Brain pericyte (primary cell): ENCODE data around the gene ITM2B.
"Not testable (repeated sequence)": the region's sequence is repeated elsewhere in the genome, so short reads cannot be mapped to it uniquely, and the experiment has no call there.

ENCODE experiments used
- DNase-seq: peaks from one replicate; pipeline ENCODE4 v3.0.0-alpha.2; 2012; ENCODE audit warnings: low read depth, low spot score

Gene ITM2B

GRCh38 chr13:48224701-48225100 is 8.3 kb upstream of the ITM2B start:
- no peak for DNase-seq

GRCh38 chr13:48230541-48230940 is 2.5 kb upstream of the ITM2B start:
- no peak for DNase-seq

DNA sequence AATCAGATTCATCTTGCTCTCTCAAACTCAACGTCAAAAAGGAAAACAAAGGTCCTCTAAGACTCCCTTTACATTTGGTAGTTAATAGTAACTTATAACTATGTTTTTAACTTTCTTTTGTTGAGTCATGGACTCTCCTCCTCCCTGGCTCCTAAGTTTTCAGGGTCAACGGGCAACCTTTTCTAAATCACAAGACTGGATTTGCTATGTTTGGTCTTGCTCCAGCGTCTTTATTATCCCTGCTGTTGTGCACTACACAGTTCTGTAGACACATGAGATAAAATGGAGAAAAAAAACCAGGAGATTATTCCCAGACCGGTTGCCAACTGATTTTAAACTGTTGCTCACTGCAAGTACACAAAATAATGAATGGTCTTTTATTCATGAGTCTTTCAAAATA is 1.9 kb upstream of the ITM2B start:
- DNase-seq, result peak; percentile 49

- no peak for DNase-seq
These were observed 1.1 kb upstream of the ITM2B start for GRCh38 chr13:48231933-48232332.

- DNase-seq, result no peak
These were observed 473 bp upstream of the ITM2B start for GRCh38 chr13:48232420-48233045.

DNA sequence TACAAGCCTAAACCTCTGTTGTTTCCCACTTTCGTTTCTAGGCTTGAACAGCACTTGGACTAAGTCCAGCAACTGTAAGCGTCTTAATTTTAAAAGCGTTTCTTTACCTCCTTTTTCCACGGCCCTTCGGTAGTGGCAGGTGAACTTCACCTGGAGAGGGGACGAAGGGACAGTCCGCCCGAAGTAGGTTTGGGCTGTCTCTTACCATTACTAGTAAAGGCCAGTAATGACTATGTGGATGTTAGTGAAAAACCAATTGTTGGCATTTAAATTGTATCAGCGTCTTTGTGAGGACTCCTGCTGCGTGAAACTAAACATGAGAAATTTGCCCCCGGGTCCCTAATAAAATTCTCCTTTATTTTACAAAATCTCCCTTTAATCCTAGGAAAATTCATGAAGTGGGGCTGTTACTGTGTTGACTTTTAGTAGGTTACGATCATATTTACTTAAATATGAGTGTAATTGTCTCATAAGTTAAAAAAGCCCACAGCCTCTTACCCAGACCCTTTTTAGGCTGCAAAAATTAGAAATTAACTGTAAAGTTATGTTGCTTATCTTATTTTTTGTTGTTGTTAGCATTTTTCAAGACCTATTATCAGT is 983 bp downstream of the ITM2B start:
- no peak for DNase-seq

DNA sequence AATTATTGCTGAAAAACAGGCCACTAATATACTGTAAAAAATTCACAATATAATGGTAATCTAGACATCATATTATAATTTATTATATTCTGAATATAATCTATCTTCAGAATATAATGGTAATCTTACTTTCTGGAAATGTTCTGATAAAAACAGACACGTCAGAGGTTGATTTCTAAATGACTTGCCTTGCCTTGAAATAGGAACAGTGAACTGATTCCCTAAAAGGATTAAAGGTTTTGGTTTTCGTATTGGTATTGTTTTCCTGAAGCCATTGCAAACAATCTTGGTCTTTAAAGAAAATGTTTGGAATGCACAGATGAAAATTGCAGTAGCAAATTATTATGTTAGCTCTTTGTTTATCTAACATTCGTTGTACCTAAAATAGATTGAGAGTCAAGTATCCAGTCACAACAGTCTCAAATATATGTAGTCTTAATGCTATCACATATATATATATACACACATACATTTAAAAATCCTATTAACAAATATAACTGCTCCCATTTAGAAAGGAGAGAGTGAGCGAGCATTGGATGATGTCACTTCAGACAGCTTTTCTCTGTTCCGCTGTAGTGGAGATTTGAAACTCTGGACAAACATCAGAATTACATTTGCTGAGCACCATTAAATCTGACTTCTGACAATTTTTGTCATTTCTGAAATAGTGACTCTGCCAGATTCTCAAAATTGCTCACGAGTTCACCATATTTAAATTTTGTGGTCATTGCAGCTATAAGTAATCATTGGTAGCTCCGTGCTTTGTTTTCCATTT is 1.7 kb downstream of the ITM2B start:
- no peak for DNase-seq

DNA sequence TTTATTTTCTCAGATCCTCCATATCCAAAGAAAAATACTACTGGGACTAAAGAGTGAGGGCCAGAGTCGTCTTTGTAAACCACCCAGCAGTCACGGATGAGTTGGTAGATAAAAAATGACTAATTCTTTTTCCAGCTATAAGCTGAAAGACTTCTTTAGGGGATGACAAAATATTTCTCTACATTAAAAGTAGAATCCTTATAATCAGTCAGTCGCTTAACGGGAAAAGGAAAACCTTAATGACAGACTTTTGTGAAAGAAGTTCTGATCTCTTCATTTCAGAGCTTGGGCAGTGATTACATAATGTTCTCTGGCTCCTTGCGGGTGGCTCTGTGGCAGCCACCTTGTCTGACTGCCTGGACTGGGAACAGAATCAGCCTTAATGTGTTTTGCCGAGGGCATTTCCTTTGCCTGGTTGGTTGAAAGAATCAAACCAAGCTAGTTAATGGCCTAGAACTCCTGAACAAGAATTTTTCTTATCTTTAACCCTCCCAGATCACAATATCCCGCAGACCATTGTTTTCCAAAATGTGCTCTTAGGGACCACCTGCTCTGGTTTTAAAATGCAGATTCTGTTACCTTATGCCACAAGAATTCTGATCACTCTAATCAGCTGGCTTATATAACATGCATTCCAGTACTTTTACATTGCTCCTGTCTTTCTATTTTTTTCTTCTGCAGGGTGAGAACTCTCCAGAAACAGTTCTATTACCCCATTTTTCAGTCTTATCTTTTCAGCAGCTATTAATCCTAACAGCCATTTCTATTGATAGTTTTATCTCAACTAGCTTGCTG is 2.5 kb downstream of the ITM2B start:
- no peak for DNase-seq

DNA sequence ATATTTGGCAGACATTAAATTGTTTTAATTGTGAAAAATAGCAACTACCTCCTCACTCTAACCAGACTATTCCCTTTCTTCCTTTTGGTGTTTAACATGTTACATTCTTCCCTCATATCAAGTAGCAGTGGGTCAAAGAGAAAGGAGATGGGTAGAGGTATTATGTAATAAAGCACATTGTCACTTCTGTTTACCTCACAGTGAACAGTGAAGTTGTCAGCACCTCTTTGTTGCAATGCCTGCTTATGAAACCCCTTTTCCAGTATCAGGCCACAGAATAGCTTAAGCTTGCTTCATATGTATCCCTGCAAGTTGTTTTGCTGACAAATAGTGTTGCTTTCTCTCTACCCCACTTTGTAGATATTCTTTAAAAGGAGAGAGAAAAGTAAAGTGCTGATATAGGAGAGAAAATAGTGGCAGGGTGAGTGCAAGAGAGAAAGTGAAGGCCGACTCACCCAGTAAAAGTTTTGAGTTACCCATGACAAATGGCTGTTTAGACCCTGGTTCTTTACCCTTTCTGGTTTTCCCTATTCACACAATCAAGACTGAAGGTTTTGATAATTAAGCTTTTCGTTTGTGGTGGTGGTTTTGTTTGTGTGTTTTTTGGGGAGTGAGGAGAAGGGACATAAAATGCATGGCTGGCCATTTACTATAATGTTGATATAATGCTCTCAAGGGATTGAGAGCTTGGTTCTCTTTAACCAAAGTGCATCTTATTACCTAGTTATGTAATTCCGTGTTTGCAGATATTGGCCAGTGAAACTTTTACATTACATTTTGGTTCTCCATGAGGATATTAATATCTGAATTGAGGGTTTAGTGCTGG is 3.7 kb downstream of the ITM2B start:
- no peak for DNase-seq

GRCh38 chr13:48239369-48239768 is 6.4 kb downstream of the ITM2B start:
- DNase-seq, result not testable (repeated sequence)

- DNase-seq, result no peak
These were observed 8.6 kb downstream of the ITM2B start for GRCh38 chr13:48241651-48242050.

DNA sequence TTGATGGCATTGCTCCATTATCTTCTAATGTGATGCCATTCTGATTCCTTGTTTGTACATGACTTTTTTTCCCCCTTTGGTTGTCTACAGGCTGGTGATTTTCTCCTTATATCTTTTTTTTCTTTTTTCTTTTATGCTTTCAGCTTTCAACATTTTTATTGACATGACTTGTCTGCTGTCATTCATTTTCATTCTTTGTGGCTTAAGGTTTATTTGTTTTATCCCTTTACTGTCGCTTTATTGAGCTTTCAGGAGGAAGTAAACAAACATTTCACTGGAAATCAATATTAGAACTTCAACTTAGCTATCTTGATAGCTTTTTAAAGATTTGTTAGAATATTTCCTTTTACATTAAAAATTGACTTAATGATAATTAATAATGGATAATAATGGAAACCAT is 9.7 kb downstream of the ITM2B start:
- DNase-seq, result no peak

DNA sequence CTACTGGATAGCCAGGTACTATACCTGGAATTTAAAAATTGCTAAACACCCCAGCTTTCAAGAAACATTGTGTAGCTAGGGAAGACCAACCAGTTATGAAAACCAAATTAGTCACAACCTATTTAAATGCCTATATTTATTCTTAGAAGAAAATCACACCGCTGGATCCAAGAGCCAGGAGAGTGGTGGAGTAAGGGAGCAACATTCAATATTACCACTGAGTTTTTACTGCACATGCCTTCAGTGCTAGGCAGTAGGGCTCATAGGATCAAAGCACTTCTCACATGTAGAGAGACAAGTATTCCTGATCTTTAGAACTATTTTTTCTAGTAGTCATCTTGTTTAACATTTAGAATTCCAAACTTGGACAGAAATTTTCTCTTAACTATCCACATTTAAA is 11.2 kb downstream of the ITM2B start:
- no peak for DNase-seq

GRCh38 chr13:48246102-48246501 is 13.1 kb downstream of the ITM2B start:
- no peak for DNase-seq

- no peak for DNase-seq
These were observed 16.0 kb downstream of the ITM2B start for GRCh38 chr13:48249018-48249417.

- no peak for DNase-seq
These were observed 18.6 kb downstream of the ITM2B start for GRCh38 chr13:48251611-48252081.

GRCh38 chr13:48252176-48252575 is 19.2 kb downstream of the ITM2B start:
- no peak for DNase-seq

- DNase-seq, result no peak
These were observed 20.8 kb downstream of the ITM2B start for GRCh38 chr13:48253849-48254248.

DNA sequence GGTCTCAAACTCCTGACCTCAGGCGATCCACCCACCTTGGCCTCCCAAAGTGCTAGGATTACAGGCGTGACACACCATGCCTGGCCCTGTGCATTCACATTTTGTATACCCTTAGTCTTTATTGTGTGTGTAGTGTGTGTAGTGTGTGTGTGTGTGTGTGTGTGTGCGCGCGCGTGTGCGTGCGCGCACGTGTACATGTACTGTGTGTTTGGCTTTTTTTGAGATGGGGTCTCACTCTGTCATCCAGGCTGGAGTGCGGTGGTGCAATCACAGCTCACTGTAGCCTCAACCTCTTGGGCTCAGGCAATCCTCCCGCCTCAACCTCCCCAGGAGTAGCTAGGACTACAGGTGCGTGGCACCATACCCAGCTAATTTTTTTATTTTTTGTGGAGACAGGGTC is 22.1 kb downstream of the ITM2B start:
- DNase-seq, result no peak

DNA sequence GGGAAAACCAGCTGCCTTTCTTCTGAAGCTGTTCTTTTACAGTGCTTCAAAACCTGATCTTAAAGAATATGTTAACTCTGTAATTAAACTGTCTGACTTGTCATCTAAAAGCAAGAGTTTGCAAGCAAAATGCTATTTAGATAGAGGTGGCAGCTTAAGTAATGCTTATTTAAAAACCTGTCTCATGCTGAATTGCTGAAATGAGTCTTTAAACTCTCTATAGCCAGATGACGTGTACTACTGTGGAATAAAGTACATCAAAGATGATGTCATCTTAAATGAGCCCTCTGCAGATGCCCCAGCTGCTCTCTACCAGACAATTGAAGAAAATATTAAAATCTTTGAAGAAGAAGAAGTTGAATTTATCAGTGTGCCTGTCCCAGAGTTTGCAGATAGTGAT is 22.9 kb downstream of the ITM2B start:
- no peak for DNase-seq

- no peak for DNase-seq
These were observed 25.0 kb downstream of the ITM2B start for GRCh38 chr13:48258002-48258401.
